SK-N-SH treated with all-trans-retinoic acid at 6 μM for 48 hours (cell line): Measurements from ENCODE around the gene GGA3.

Source experiments
- OSR1 ChIP-seq: fragments of 250-450 bp; sonication (Bioruptor Pico); IDR thresholded peaks from 2 replicates; pipeline ENCODE4 v1.8.0; 2022; ENCODE audit warnings: moderate library complexity, mild to moderate bottlenecking, inconsistent platforms
- ZFP3 ChIP-seq: fragments of 250-450 bp; sonication (Bioruptor Pico); IDR thresholded peaks from 2 replicates; pipeline ENCODE4 v1.5.0; 2020; ENCODE audit warnings: mild to moderate bottlenecking, moderate library complexity
- ZFP30 ChIP-seq: fragments of 450-650 bp; formaldehyde crosslinking; IDR thresholded peaks from 2 replicates; pipeline ENCODE4 v1.5.0; 2022; ENCODE audit warnings: mild to moderate bottlenecking, moderate library complexity

GRCh38 chr17:75205793-75206163, 55.6 kb downstream of the GGA3 start:
- no peak for TF ChIP-seq ZFP3 (CRISPR knock-in tag)
- no peak for TF ChIP-seq ZFP30
- no peak for TF ChIP-seq OSR1 (CRISPR knock-in tag)
